ENCODE data around the gene TNFRSF17.

Gene TNFRSF17

GRCh38 chr16:12009462-12009861 lies 44.5 kb downstream of the TNFRSF17 start:
- DNase-seq = no peak

GRCh38 chr16:12009922-12010321 lies 44.9 kb downstream of the TNFRSF17 start:
- no peak for DNase-seq

- no peak for DNase-seq
These were observed 45.6 kb downstream of the TNFRSF17 start for GRCh38 chr16:12010388-12011251.

DNA sequence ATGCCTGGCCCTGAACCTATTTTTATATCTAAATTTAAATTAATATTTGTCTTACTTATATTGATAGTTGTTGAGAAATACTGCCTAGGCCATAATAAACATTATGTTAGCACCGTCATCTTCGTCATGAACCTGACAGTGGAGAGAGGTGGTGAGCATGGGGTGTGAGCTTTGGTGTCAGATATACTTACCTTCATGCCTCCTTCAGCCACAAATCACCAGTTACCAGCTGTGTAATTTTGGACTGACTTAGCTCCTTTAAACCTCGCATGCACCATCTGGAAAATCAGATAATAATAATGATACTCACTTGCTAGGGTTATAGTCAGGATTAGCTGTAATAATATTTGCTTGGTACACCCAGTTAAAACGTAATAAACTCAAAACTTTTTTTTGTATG lies 46.6 kb downstream of the TNFRSF17 start:
- DNase-seq = no peak

DNA sequence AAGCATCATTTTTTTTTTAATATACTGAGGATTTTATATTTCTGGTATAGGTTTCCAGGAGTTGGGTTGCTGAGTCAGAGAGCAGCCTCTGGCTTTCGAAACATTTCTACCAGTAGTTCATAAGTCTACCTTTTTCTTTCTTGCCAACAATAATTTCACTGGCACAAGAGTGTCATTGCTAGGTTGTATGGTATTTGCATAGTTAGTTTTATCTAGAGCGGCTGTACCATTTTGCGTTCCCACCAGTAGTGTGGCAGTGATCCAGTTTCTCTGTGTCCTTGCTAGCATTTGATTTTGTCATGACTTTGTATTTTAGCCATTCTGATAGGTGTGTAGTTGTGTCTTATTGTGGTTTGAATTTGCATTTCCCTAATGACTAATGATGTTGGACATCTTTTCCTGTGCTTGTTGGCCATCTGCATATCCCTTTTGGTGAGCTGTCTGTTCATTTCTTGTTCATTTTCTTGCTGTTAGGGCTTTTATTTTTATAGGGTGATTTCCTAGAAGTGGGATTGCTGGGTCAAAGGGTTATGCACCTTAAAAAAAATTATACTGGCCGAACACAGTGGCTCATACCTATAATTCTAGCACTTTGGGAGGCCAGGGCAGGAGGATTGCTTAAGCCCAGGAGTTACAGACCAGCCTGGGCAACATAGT lies 51.4 kb downstream of the TNFRSF17 start:
- DNase-seq = no peak

DNA sequence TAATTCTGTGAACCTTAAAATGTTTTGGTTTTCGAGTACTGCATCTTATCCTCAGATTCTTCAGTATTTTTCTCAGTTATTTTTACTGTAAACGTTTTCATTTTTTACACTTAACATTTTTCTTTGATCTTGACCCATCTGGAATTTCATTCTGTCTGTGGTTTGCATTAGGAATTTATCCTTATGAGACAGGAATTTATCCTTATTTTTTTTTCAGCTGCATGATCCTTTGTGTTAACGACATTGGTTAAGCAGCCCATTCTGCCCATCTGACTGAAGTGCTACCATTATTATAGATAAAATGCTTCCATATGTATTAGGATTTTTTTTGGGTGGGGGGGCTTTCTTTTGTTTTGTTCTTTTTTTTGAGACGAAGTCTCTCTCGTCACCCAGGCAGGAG lies 52.5 kb downstream of the TNFRSF17 start:
- no peak for DNase-seq

Data from Kasumi-1 (cell line).